A549 (cell line): ENCODE results near the gene ADAM12. TPM values are rescaled to one million over a fixed set of nuclear protein-coding genes. Genes with fewer than 3 reads are reported as not detected.

ENCODE experiments used
- ATAC-seq, 2 experiments: fragments of 200-7000 bp in 1 of 2; fragments of >200 bp in 1 of 2; cut with Nextera tagmentation in 1 of 2; cut with Tn5 transposase in 1 of 2; 3 replicates each; pipeline versions ENCODE4 v1.8.0 to v1.9.1; 2018 to 2020; ENCODE audit warnings: mild to moderate bottlenecking in 1 of 2, moderate library complexity in 1 of 2
- CTCF ChIA-PET: fragments of 300-600 bp; sonication (Branson Sonifier 250); formaldehyde crosslinking; extraction: SDS; loops from one replicate; lab custom pipeline; 2021; ENCODE audit warnings: antibody characterized with exemption, inconsistent platforms; lab: Yijun Ruan, JAX
- POLR2A ChIA-PET: fragments of 350-600 bp; formaldehyde crosslinking; extraction: SDS; loops from one replicate; lab custom pipeline; 2021; ENCODE audit warnings: antibody characterized with exemption, inconsistent platforms; lab: Yijun Ruan, JAX
- DNase-seq, 2 experiments: peaks; one replicate each; pipeline versions ENCODE4 v3.0.0 to v3.0.0-alpha.2; 2011 to 2016; ENCODE audit warnings: low read depth in 1 of 2, low spot score in 1 of 2
- FAIRE-seq: peaks from 2 replicates; lab custom pipeline; 2011; peaks lifted over from hg19 to GRCh38; lab: Jason Lieb, UNC
- H3K27ac ChIP-seq, 2 experiments: fragments of >200 bp; sonication (Bioruptor Twin); formaldehyde crosslinking; 3 replicates each; pipeline ENCODE4 v1.5.1; 2016 to 2017
- H3K4me1 ChIP-seq: fragments of >200 bp; sonication (Bioruptor Twin); formaldehyde crosslinking; 3 replicates; pipeline ENCODE4 v1.6.1; 2016
- H3K4me2 ChIP-seq: fragments of >200 bp; sonication (Bioruptor Twin); formaldehyde crosslinking; 3 replicates; pipeline ENCODE4 v1.6.1; 2016
- H3K4me3 ChIP-seq: fragments of >200 bp; sonication (Bioruptor Twin); formaldehyde crosslinking; 3 replicates; pipeline ENCODE4 v1.5.1; 2016
- H3K9me3 ChIP-seq: fragments of >200 bp; sonication (Bioruptor Twin); formaldehyde crosslinking; 3 replicates; pipeline ENCODE4 v1.6.1; 2016
- BHLHE40 ChIP-seq: IDR thresholded peaks from 2 replicates; pipeline ENCODE4 v1.6.1; 2012; ENCODE audit warnings: low read depth, low read length, inconsistent platforms
- CBX2 ChIP-seq: fragments of 200-600 bp; sonication (generic); IDR thresholded peaks from 2 replicates; pipeline ENCODE4 v1.6.1; 2016; ENCODE audit warnings: low read depth, mild to moderate bottlenecking, borderline replicate concordance
- E2F6 ChIP-seq: IDR thresholded peaks from 2 replicates; pipeline ENCODE4 v1.6.1; 2012; ENCODE audit warnings: low read depth, borderline replicate concordance
- ELK1 ChIP-seq: fragments of 150-350 bp; IDR thresholded peaks from 2 replicates; pipeline ENCODE4 v1.6.1; 2014; ENCODE audit warnings: low read depth, mild to moderate bottlenecking, low read length
- HMGXB4 ChIP-seq: fragments of 250-450 bp; sonication (Bioruptor Pico); IDR thresholded peaks from 2 replicates; pipeline ENCODE4 v1.5.0; 2021; ENCODE audit warnings: mild to moderate bottlenecking, moderate library complexity, borderline replicate concordance
- HOXA7 ChIP-seq: fragments of 250-450 bp; sonication (Bioruptor Pico); IDR thresholded peaks from 2 replicates; pipeline ENCODE4 v1.5.0; 2020; ENCODE audit warnings: mild to moderate bottlenecking, moderate library complexity
- JUNB ChIP-seq: fragments of >200 bp; sonication (Bioruptor Twin); formaldehyde crosslinking; IDR thresholded peaks from 2 replicates; pipeline ENCODE4 v1.6.1; 2016
- MAFK ChIP-seq: fragments of 450-650 bp; IDR thresholded peaks from 2 replicates; pipeline ENCODE4 v1.6.1; 2014; ENCODE audit not compliant: partially characterized antibody
- MAZ ChIP-seq: fragments of 150-350 bp; IDR thresholded peaks from 2 replicates; pipeline ENCODE4 v1.6.1; 2014; ENCODE audit warnings: antibody characterized with exemption, low read depth, low read length, borderline replicate concordance
- POLR2A ChIP-seq: IDR thresholded peaks from 2 replicates; pipeline ENCODE4 v1.6.1; 2012; ENCODE audit warnings: mild to moderate bottlenecking, low read length
- RARB ChIP-seq: fragments of 250-450 bp; sonication (Bioruptor Pico); IDR thresholded peaks from 2 replicates; pipeline ENCODE4 v1.8.0; 2021; ENCODE audit warnings: mild to moderate bottlenecking, moderate library complexity
- RCOR1 ChIP-seq: fragments of 150-350 bp; IDR thresholded peaks from 2 replicates; pipeline ENCODE4 v1.6.1; 2014; ENCODE audit warnings: antibody characterized with exemption, low read length, low read depth
- REST ChIP-seq: fragments of 200-600 bp; sonication (generic); IDR thresholded peaks from 2 replicates; pipeline ENCODE4 v1.6.1; 2016; ENCODE audit warnings: antibody characterized with exemption, mild to moderate bottlenecking, moderate library complexity
- WGBS: methylation state at CpG from one replicate; pipeline ENCODE4 v1.1.6; 2017; ENCODE audit errors: missing lambda C conversion rate; 5-methylcytosine and 5-hydroxymethylcytosine counted together
- polyA plus RNA-seq, 4 experiments: library from polyadenylated mRNA; depleted of rRNA in 3 of 4; stranded (reverse); fragments of >200 nt; fragmentation: RNase III in 1 of 4; extraction: RNeasy Plus Mini Kit Qiagen cat#74134 plus additional on column Dnase treatment in 1 of 4; gene quantifications; 2 replicates in 3 of 4; 3 replicates in 1 of 4; pipeline ENCODE4 v1.2.3, GENCODE V29; 2011 to 2017

ADAM12 gene
- polyA plus RNA-seq, 2 of the 4 experiments (the other 2 are of a cell fraction): 1.6 to 4.8 TPM

GRCh38 chr10:126425032-126425431 lies 36.8 kb upstream of the ADAM12 start:
- POLR2A ChIA-PET: no interaction called here
- no peak overlapping the region for H3K27ac ChIP-seq
- TF ChIP-seq POLR2A (no peak), ELK1 (no peak), REST (no peak), CBX2 (no peak), MAZ (no peak), MAFK (no peak), JUNB (no peak), HOXA7 (CRISPR knock-in tag) (no peak), HMGXB4 (CRISPR knock-in tag) (no peak), BHLHE40 (no peak), RCOR1 (no peak), RARB (no peak)
- no peak overlapping the region for H3K4me3 ChIP-seq
- no peak overlapping the region for H3K4me2 ChIP-seq
- H3K9me3 ChIP-seq: peaks cover 22% of the 10 kb centered on the region
- peaks cover 16% of the 10 kb centered on the region; the same call in 2 of the 3 replicates for H3K4me1 ChIP-seq
- ATAC-seq (no peak), FAIRE-seq (no peak), DNase-seq (no peak)
- WGBS: 50% methylated on average over 5 of the region's 5 CpGs
- CTCF ChIA-PET: interaction anchor here (1.2 kb wide), 1 partner anchor 79 kb away, joined by 4 read pairs; no protein-coding TSS in a partner anchor

- 65% methylated on average over 6 of the region's 6 CpGs for WGBS
- peak overlapping the region in 1 of 2 experiments; percentile 12; a peak in 1 of 6 replicates for H3K27ac ChIP-seq
- ChIA-PET CTCF (no interaction called here), POLR2A (no interaction called here)
- H3K4me1 ChIP-seq: peaks cover 16% of the 10 kb centered on the region; the same call in 2 of the 3 replicates
- no peak overlapping the region for H3K4me3 ChIP-seq
- H3K4me2 ChIP-seq: no peak overlapping the region
- ATAC-seq: no peak
- no peak for FAIRE-seq
- peaks cover 22% of the 10 kb centered on the region for H3K9me3 ChIP-seq
- no peak for DNase-seq
- no peak for TF ChIP-seq E2F6
Observed at GRCh38 chr10:126423732-126424491, 35.6 kb upstream of the ADAM12 start.

GRCh38 chr10:126422567-126422966 lies 34.3 kb upstream of the ADAM12 start:
- POLR2A ChIA-PET: no interaction called here
- ATAC-seq (no peak), DNase-seq (no peak), FAIRE-seq (no peak)
- 54% methylated on average over 1 of the region's 1 CpG for WGBS
- Histone ChIP-seq H3K4me2 (no peak overlapping the region), H3K4me1 (peaks cover 16% of the 10 kb centered on the region; the same call in 2 of the 3 replicates), H3K4me3 (no peak overlapping the region), H3K9me3 (peaks cover 22% of the 10 kb centered on the region), H3K27ac (peak overlapping the region in 1 of 2 experiments; percentile 50; a peak in 2 of 6 replicates)
- CTCF ChIA-PET: no interaction called here
- no peak for TF ChIP-seq HOXA7 (CRISPR knock-in tag)
